Fibroblast of lung (primary cell): ENCODE measurements around the gene KIF13A.

ENCODE experiments used
- EZH2 ChIP-seq: IDR thresholded peaks from 2 replicates; pipeline ENCODE4 v1.5.1; 2012; ENCODE audit warnings: low read length, control low read depth, mild to moderate bottlenecking; ENCODE audit errors: missing control alignments
- TF ChIP-seq, protein P1 (sequence below), 2 donors: IDR thresholded peaks in 1 of 2; conservative IDR thresholded peaks in 1 of 2; 1 replicate in 1 of 2; 2 replicates in 1 of 2; pipeline ENCODE4 v1.5.1; 2011 to 2012; ENCODE audit warnings: low read length in 2 of 2, control low read depth in 1 of 2, inconsistent platforms in 1 of 2, low read depth in 1 of 2, mild to moderate bottlenecking in 1 of 2

DNA sequence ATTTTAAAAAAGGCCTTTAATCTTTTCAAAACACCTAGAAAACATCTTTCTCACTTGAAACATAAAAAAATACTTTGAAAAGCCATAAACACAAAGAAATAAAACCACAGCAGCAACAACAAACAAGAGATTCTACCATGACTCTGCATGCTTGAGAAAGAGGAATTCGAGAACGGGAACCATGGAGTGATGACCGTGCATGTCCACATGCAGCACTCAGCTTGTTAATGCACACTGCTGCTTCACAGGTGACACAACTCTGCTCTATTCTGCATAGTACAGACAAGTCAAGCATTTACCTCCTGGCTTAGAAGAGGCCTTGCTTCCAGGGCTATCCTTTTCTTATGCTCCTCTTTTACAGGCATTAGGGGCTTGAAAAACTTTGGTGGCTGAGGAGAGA lies 215.8 kb downstream of the KIF13A start:
- TF ChIP-seq, protein P1, sequence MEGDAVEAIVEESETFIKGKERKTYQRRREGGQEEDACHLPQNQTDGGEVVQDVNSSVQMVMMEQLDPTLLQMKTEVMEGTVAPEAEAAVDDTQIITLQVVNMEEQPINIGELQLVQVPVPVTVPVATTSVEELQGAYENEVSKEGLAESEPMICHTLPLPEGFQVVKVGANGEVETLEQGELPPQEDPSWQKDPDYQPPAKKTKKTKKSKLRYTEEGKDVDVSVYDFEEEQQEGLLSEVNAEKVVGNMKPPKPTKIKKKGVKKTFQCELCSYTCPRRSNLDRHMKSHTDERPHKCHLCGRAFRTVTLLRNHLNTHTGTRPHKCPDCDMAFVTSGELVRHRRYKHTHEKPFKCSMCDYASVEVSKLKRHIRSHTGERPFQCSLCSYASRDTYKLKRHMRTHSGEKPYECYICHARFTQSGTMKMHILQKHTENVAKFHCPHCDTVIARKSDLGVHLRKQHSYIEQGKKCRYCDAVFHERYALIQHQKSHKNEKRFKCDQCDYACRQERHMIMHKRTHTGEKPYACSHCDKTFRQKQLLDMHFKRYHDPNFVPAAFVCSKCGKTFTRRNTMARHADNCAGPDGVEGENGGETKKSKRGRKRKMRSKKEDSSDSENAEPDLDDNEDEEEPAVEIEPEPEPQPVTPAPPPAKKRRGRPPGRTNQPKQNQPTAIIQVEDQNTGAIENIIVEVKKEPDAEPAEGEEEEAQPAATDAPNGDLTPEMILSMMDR (conservative IDR thresholded peaks at IDR 0.05 in 1 of 2, IDR thresholded peaks at IDR 0.05 in 1 of 2; ENCODE audit: low read depth in 1 of 2, low read length in 2 of 2): no peak
- TF ChIP-seq EZH2: no peak
